Mucosa of descending colon (tissue), 3 donors: ENCODE data around the gene ETFB. TPM values are rescaled to one million over a fixed set of nuclear protein-coding genes. Genes with fewer than 3 reads are reported as not detected.
A peak's percentile ranks its signal among the peaks of the same experiment; 100 is the strongest.

Experiments
- ATAC-seq: fragments of 200-7000 bp; cut with Tn5 transposase; one replicate; pipeline ENCODE4 v1.9.1; 2020; ENCODE audit warnings: mild to moderate bottlenecking, moderate library complexity
- DNase-seq, 3 donors: peaks; one replicate each; pipeline ENCODE4 v3.0.0-alpha.2; 2020
- H3K36me3 ChIP-seq: fragments of 200-600 bp; one replicate; pipeline ENCODE4 v1.8.0; 2021; ENCODE audit warnings: low read depth, mild to moderate bottlenecking
- H3K4me1 ChIP-seq: fragments of 200-600 bp; one replicate; pipeline ENCODE4 v1.8.0; 2021; ENCODE audit warnings: low read depth, mild to moderate bottlenecking
- H3K4me3 ChIP-seq: fragments of 200-600 bp; one replicate; pipeline ENCODE4 v1.8.0; 2021; ENCODE audit warnings: mild to moderate bottlenecking
- H3K9me3 ChIP-seq: fragments of 200-600 bp; one replicate; pipeline ENCODE4 v1.8.0; 2021; ENCODE audit warnings: mild to moderate bottlenecking
- intact Hi-C, 2 donors: fragments of 100-400 bp; cut with DNase I in 1 of 2; cut with micrococcal nuclease in 1 of 2; formaldehyde crosslinking; loops; one replicate each; pipeline versions ENCODE4 v1.11.0 to v1.11.1; 2022; cut with DNase I, micrococcal nuclease
- total RNA-seq, 3 donors: library from RNA; stranded (reverse); fragmentation: NEBNext Ultra II Directional in 2 of 3; extraction: Animal tissue kit (Norgen Biotek cat#: 25700) in 2 of 3; gene quantifications; one replicate each; pipeline versions ENCODE4 v1.2.1 to v1.2.4, GENCODE V29; 2021 to 2023
- TF ChIP-seq, protein P1 (sequence below): fragments of 200-600 bp; IDR thresholded peaks from one replicate; pipeline ENCODE4 v1.8.0; 2022; ENCODE audit warnings: antibody characterized with exemption, mild to moderate bottlenecking
- donor health status: DM: no; HTN: no; CAD: no; lungs with moderate emphysema.
- donor health status: DM: no; HTN: no; CAD: no.
- donor health status: DM: no; HTN: yes; CAD: no.

The ETFB gene
- total RNA-seq, 3 donors from 2014 or later = 113 to 154 (median 130) TPM

DNA sequence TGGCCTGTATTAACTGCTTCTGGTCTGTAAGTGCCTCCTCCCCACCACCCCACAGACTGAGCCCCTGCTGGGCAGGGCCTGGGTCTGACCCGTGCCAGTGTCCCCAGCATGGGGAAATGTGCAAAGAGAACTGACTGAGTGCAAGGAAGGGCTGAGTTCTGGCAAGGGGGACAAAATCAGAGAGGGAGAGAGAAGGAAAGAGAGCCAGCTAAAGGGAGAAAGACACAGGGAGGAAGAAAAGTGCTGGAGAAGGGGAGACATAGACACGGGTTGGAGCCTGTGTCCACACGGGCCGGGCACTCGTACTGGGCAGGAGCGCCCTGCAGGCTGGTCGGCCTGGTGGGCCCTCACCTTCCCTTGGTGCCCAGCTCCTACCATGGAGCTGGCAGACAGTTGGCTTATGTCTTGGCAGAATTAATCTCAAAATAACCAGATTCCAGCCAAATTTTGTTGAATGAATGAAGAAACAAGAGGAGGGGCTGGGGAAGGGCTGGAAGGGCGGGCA lies 5.0 kb upstream of the ETFB start:
- Histone ChIP-seq H3K4me1 (peaks cover 6% of the 10 kb centered on the region), H3K9me3 (no peaks in the 10 kb centered on the region), H3K4me3 (no peak overlapping the region), H3K36me3 (no peaks in the 10 kb centered on the region)
- DNase-seq (no peak), ATAC-seq (no peak)
- TF ChIP-seq, protein P1, sequence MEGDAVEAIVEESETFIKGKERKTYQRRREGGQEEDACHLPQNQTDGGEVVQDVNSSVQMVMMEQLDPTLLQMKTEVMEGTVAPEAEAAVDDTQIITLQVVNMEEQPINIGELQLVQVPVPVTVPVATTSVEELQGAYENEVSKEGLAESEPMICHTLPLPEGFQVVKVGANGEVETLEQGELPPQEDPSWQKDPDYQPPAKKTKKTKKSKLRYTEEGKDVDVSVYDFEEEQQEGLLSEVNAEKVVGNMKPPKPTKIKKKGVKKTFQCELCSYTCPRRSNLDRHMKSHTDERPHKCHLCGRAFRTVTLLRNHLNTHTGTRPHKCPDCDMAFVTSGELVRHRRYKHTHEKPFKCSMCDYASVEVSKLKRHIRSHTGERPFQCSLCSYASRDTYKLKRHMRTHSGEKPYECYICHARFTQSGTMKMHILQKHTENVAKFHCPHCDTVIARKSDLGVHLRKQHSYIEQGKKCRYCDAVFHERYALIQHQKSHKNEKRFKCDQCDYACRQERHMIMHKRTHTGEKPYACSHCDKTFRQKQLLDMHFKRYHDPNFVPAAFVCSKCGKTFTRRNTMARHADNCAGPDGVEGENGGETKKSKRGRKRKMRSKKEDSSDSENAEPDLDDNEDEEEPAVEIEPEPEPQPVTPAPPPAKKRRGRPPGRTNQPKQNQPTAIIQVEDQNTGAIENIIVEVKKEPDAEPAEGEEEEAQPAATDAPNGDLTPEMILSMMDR = no peak
- intact Hi-C loops = no loop called here

DNA sequence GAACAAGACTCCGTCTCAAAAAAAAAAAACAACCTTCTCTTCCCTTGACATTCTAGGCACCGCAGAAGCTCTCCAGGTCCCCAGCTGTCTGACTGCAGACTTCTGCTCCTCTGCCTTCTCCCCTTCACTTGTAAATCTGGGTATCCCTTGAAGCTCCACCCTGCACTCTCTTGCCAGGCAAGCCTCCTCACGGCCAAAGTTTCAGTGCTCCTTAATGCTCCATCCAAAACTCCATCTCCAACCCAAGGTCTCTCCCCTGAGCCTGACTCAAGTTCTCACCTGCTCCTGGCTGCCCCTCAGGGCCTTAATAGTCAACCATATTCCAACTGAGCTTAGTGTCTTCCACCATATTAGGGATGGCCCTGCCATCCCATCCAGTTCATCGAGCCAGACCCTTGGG lies 4.0 kb upstream of the ETFB start:
- intact Hi-C loops = no loop called here
- Histone ChIP-seq H3K36me3 (no peaks in the 10 kb centered on the region), H3K9me3 (no peaks in the 10 kb centered on the region), H3K4me1 (peaks cover 9% of the 10 kb centered on the region), H3K4me3 (no peak overlapping the region)
- DNase-seq = no peak
- TF ChIP-seq, protein P1 = no peak
- no peak for ATAC-seq

DNA sequence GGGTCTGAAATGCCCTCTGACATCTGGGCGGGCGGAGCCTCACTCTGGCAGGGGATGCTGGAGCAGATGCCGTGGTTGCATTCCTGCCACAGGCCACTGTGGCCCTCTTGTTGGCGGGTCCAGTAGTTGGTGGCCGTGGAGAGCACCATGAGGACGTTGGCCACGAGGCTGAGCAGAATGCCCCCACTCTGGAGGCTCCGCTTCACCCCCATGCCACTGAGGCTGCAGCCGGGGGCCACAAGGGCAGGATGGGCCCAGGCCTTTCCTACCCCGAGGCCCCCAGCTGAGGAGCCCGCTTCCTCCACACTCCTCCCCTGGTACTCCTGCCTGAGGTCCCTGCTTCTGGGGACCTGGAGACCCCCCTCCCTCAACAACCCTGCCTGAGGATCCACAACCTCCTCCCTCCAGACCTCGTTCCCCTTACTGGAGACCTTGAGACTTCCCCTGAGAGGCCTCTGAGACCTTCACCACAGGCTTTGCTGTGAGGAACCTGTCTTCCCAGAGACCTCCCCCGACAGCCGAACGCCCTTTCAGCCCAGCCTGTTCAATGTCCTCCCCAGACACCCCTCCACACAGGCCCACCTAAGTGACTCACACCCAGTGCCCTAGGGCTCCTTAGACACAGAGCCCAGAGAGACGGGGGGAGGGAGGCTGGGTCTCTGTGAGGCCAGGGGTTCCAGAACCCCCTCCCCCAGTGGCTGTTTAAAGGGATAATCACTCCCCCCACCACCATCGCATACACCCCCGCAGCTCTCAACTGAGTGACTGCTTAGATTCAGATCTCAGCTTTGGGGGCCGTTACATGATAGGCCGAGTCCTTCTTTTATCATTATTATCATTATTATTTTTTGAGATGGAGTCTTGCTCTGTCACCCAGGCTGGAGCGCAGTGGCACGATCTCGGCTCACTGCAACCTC lies 2.4 kb upstream of the ETFB start, which contains the start of gene CLDND2:
Gene CLDND2 (minus strand): TSS at position 638 of the 917 bp plus-strand sequence. CDS start 426 bp downstream, at position 212.
- TF ChIP-seq, protein P1 = no peak
- Histone ChIP-seq H3K4me1 (peaks cover 17% of the 10 kb centered on the region), H3K4me3 (peak within 1 kb of the TSS; percentile 45), H3K36me3 (no peaks in the 10 kb centered on the region), H3K9me3 (no peaks in the 10 kb centered on the region)
- intact Hi-C loops = no loop called here
- DNase-seq (peak in 1 of 3 donors; percentile 29), ATAC-seq (no peak)

DNA sequence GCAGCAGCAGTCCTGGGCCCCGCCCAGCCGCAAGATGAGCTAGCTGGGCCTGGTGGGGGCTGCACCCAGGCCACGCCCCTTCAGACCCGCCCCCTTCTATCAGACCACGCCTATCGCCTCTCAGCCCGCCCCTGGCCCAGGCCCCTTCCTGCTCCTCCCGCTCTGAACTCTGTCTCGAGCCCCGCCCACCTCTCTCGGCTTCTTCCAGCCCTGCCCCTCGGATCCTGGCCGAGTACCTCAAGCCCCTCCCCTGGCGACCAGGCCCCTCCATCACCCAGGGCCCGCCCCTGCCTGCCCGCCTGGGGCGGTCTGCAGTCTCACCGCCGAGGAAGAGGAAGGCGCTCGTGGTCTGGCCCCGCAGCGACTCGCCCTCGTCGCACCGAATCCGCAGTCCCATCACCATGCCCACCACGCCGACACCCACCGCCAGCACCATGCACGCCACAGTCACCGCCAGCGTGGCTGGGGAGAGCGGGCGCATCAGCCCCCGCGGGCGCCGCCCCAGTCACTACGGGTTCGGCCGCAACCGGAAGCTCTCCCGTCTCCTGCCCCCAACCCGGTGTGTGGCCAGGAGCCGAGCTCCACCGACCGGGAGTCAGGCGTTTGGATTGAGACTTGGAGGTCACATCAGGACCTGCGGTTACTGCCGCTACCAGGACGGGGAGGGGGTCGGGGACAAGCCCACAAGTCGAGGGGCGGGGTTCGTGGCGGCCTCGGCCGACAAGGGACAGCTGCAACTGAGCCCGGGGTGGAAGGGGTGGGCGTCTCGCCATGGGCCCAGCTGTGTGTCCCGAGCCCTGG lies 1.6 kb upstream of the ETFB start:
- Histone ChIP-seq H3K36me3 (no peaks in the 10 kb centered on the region), H3K4me3 (peak overlapping the region; percentile 45), H3K9me3 (no peaks in the 10 kb centered on the region), H3K4me1 (peaks cover 26% of the 10 kb centered on the region)
- ATAC-seq = peak; percentile 87
- TF ChIP-seq, protein P1 = no peak
- peak; percentile 99 to 100 (median 100) for DNase-seq
- intact Hi-C loops = no loop called here

DNA sequence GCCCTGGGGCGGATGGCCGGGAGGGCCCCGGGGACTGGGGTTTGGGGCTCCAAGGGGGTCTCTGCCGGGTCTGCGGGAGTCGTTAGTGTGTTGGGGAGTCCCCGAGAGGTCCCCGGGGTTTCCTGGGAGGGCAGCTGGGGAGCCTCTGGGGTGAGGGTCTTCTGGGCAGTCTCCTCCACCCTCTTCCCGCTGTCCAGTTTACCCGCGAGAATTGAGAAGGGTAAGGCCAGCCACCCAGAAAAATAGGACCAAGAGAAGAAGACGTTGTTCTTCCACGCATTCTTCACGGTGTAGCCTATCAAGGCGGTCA lies 1.0 kb upstream of the ETFB start:
- DNase-seq = peak in 1 of 3 donors; percentile 80
- TF ChIP-seq, protein P1 = no peak
- intact Hi-C loops = no loop called here
- Histone ChIP-seq H3K36me3 (no peaks in the 10 kb centered on the region), H3K4me3 (peak overlapping the region; percentile 45), H3K4me1 (peaks cover 30% of the 10 kb centered on the region), H3K9me3 (no peaks in the 10 kb centered on the region)
- no peak for ATAC-seq
